Fibroblast of lung (primary cell): ENCODE data around the gene BTBD9.

Experiments
- CTCF ChIP-seq, 2 donors: IDR thresholded peaks in 1 of 2; conservative IDR thresholded peaks in 1 of 2; 1 replicate in 1 of 2; 2 replicates in 1 of 2; pipeline ENCODE4 v1.5.1; 2011 to 2012; ENCODE audit warnings: low read length in 2 of 2, control low read depth in 1 of 2, inconsistent platforms in 1 of 2, low read depth in 1 of 2, mild to moderate bottlenecking in 1 of 2
- EZH2 ChIP-seq: IDR thresholded peaks from 2 replicates; pipeline ENCODE4 v1.5.1; 2012; ENCODE audit warnings: low read length, control low read depth, mild to moderate bottlenecking; ENCODE audit errors: missing control alignments

DNA sequence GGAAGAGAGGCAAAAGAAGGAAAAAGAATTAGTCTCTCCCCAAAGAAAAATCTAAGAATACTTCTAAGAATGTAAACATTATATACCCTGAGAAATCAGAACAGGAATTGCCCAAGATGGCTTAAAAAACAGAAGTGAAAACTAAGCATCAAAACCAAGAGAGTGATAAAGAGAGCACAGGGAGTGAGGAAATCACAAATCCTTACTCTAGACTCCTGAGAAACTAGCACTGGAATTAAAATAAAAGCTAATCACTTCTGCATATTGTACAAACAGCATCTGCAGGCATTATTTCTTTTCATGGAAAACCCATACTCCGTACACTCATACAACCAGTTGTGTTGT, 285.7 kb downstream of the BTBD9 start:
- TF ChIP-seq EZH2 (no peak), CTCF (conservative IDR thresholded peaks at IDR 0.05 in 1 of 2, IDR thresholded peaks at IDR 0.05 in 1 of 2; ENCODE audit: low read depth in 1 of 2, low read length in 2 of 2) (no peak)
